ENCODE measurements around the gene NAA15.

DNA sequence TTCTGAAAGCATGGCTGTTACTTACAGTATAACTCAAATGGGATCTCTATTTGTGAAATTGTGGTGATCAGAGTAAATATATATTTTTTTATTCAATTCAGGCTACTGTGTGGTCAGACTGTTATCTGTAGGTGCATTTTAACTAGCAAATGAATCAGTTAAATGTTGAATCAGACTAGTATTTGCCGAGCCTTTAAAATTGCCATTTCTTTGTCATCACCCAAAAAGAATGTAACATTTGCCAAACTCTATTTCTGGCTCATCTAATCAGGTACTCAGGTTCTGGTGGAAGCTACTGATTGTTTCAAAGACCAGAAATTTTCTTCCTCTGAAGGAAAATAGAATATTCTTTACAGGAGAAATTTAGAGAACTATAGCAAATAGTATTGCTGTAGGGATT, 1.8 kb upstream of the NAA15 start:
- TF ChIP-seq POLR2AphosphoS5 (IDR thresholded peaks at IDR 0.05; ENCODE audit: low read depth): no peak
- TF ChIP-seq, protein P1, sequence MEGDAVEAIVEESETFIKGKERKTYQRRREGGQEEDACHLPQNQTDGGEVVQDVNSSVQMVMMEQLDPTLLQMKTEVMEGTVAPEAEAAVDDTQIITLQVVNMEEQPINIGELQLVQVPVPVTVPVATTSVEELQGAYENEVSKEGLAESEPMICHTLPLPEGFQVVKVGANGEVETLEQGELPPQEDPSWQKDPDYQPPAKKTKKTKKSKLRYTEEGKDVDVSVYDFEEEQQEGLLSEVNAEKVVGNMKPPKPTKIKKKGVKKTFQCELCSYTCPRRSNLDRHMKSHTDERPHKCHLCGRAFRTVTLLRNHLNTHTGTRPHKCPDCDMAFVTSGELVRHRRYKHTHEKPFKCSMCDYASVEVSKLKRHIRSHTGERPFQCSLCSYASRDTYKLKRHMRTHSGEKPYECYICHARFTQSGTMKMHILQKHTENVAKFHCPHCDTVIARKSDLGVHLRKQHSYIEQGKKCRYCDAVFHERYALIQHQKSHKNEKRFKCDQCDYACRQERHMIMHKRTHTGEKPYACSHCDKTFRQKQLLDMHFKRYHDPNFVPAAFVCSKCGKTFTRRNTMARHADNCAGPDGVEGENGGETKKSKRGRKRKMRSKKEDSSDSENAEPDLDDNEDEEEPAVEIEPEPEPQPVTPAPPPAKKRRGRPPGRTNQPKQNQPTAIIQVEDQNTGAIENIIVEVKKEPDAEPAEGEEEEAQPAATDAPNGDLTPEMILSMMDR (IDR thresholded peaks at IDR 0.05; ENCODE audit: insufficient read depth, low read length): no peak
- no peak for TF ChIP-seq SPI1 (IDR thresholded peaks at IDR 0.05; ENCODE audit: borderline replicate concordance, low read depth)
- TF ChIP-seq, protein P2, sequence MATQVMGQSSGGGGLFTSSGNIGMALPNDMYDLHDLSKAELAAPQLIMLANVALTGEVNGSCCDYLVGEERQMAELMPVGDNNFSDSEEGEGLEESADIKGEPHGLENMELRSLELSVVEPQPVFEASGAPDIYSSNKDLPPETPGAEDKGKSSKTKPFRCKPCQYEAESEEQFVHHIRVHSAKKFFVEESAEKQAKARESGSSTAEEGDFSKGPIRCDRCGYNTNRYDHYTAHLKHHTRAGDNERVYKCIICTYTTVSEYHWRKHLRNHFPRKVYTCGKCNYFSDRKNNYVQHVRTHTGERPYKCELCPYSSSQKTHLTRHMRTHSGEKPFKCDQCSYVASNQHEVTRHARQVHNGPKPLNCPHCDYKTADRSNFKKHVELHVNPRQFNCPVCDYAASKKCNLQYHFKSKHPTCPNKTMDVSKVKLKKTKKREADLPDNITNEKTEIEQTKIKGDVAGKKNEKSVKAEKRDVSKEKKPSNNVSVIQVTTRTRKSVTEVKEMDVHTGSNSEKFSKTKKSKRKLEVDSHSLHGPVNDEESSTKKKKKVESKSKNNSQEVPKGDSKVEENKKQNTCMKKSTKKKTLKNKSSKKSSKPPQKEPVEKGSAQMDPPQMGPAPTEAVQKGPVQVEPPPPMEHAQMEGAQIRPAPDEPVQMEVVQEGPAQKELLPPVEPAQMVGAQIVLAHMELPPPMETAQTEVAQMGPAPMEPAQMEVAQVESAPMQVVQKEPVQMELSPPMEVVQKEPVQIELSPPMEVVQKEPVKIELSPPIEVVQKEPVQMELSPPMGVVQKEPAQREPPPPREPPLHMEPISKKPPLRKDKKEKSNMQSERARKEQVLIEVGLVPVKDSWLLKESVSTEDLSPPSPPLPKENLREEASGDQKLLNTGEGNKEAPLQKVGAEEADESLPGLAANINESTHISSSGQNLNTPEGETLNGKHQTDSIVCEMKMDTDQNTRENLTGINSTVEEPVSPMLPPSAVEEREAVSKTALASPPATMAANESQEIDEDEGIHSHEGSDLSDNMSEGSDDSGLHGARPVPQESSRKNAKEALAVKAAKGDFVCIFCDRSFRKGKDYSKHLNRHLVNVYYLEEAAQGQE (IDR thresholded peaks at IDR 0.05; ENCODE audit: insufficient replicate concordance, low read depth): no peak

Data from HL-60 (cell line).